Measurements from ENCODE around the gene GLIPR1L2. TPM values are rescaled to one million over a fixed set of nuclear protein-coding genes. Genes with fewer than 3 reads are reported as not detected.

The GLIPR1L2 gene
- total and polyA plus RNA-seq, 2 of the 8 experiments (the other 6 are each of a cell fraction or from before 2014, with no cell fraction given), result 0.09 TPM; not detected in 1

DNA sequence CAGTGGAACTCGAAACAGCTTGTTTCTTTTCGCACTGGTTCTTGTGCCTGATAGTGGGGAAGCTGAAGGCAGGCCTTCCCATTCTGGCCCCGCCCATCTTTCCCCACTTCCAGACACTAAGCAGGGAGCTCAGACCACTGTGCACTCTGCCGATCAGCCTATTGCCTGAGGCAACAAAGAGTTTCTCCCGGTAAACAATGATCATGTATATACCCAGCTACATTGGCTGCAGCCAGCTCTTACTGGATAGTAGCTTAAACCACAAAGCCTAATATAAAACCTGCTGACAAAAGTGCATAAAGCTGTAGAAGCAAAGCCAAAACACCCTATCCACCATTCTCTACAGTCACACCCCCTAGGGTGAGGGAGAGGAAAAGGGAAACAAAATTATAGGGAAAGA is 65.0 kb downstream of the GLIPR1L2 start:
- Histone ChIP-seq H2BK120ac (replicated peaks; ENCODE audit: low read depth, low read length) (no peak overlapping the region), H4K5ac (ENCODE audit: insufficient read length, low read depth, low read length) (no peak overlapping the region), H3K56ac (replicated peaks; ENCODE audit: insufficient read length, low read depth, low read length) (no peak overlapping the region), H3K18ac (ENCODE audit: extremely low read depth, low read length) (no peak overlapping the region), H3K27ac (ENCODE audit: low read depth, low read length) (no peak overlapping the region), H3K9ac (replicated peaks in 1 of 4; ENCODE audit: extremely low read depth in 1 of 4, low read depth in 3 of 4, low read length in 3 of 4) (no peak overlapping the region), H3K36me3 (ENCODE audit: control insufficient read depth in 2 of 4, insufficient read depth in 4 of 4, low read length in 3 of 4) (no peaks in the 10 kb centered on the region), H3K4me1 (replicated peaks in 1 of 4; ENCODE audit: control insufficient read depth in 3 of 4, insufficient read depth in 4 of 4, low read length in 3 of 4) (no peaks in the 10 kb centered on the region), H2AK5ac (ENCODE audit: low read depth, low read length) (no peak overlapping the region), H2BK15ac (ENCODE audit: low read length) (no peak overlapping the region), H3K79me2 (ENCODE audit: control insufficient read depth in 1 of 2, insufficient read depth in 2 of 2, low read length in 2 of 2) (no peaks in the 10 kb centered on the region), H3K23me2 (ENCODE audit: low read depth, low read length) (no peaks in the 10 kb centered on the region), H2BK5ac (ENCODE audit: low read depth, low read length) (no peak overlapping the region), H3K23ac (ENCODE audit: insufficient read length) (no peak overlapping the region), H3K9me3 (ENCODE audit: insufficient read depth in 2 of 2, low read depth in 1 of 2, low read length in 1 of 2) (peaks cover 6 to 20% of the 10 kb centered on the region in 2 experiments; a peak in 3 of 4 replicates), H2BK20ac (ENCODE audit: low read length) (no peak overlapping the region), H2AFZ (ENCODE audit: low read length) (no peak overlapping the region), H4K20me1 (replicated peaks in 1 of 2; ENCODE audit: control insufficient read depth in 1 of 2, insufficient read depth in 2 of 2, low read length in 2 of 2) (no peaks in the 10 kb centered on the region), H3K27me3 (replicated peaks in 1 of 4; ENCODE audit: control insufficient read depth in 3 of 4, extremely low read depth in 1 of 4, insufficient read depth in 3 of 4, low read length in 3 of 4) (no peaks in the 10 kb centered on the region), H3K4me2 (ENCODE audit: insufficient read depth in 1 of 2, low read depth in 2 of 2, low read length in 2 of 2) (no peak overlapping the region), H3K4ac (replicated peaks; ENCODE audit: insufficient read length, low read depth, low read length) (no peak overlapping the region), H4K91ac (replicated peaks; ENCODE audit: insufficient read length, low read length) (no peak overlapping the region), H4K8ac (ENCODE audit: extremely low read depth, insufficient read depth, low read length) (no peak overlapping the region), H3K79me1 (ENCODE audit: low read depth, low read length) (no peaks in the 10 kb centered on the region), H3K14ac (ENCODE audit: insufficient read length) (no peak overlapping the region), H3K4me3 (ENCODE audit: extremely low read depth in 1 of 4, insufficient read depth in 2 of 4, low read depth in 3 of 4, low read length in 4 of 4) (no peak overlapping the region), H2BK12ac (ENCODE audit: low read depth, low read length) (no peak overlapping the region)
- POLR2A ChIA-PET (ENCODE audit: partially characterized antibody), result no interaction called here
- no peak for TF ChIP-seq SUZ12 (IDR thresholded peaks at IDR 0.05; ENCODE audit: low read length)
- TF ChIP-seq SP4 (IDR thresholded peaks at IDR 0.05; ENCODE audit: low read length), result no peak
- TF ChIP-seq EGR1 (IDR thresholded peaks at IDR 0.05; ENCODE audit: borderline replicate concordance, low read depth, low read length), result no peak
- TF ChIP-seq TEAD4 (IDR thresholded peaks at IDR 0.05; ENCODE audit: low read depth, low read length), result no peak
- no peak for TF ChIP-seq CREB1 (IDR thresholded peaks at IDR 0.05)
- TF ChIP-seq MAX (IDR thresholded peaks at IDR 0.05), result no peak
- TF ChIP-seq EP300 (IDR thresholded peaks at IDR 0.05; ENCODE audit: borderline replicate concordance in 1 of 2, low read depth in 2 of 2, low read length in 2 of 2), result no peak
- no peak for TF ChIP-seq SAP30 (IDR thresholded peaks at IDR 0.05; ENCODE audit: insufficient read depth, insufficient replicate concordance, low read length)
- TF ChIP-seq SP2 (IDR thresholded peaks at IDR 0.05; ENCODE audit: low read length), result no peak
- no peak for TF ChIP-seq ATF3 (IDR thresholded peaks at IDR 0.05; ENCODE audit: insufficient read depth, low read depth, low read length)
- no peak for TF ChIP-seq RFX5 (IDR thresholded peaks at IDR 0.05; ENCODE audit: borderline replicate concordance, low read depth, low read length)
- no peak for TF ChIP-seq NANOG (IDR thresholded peaks at IDR 0.05; ENCODE audit: insufficient read depth, low read depth, low read length, poor library complexity, severe bottlenecking)
- no peak for FAIRE-seq
- CTCF ChIA-PET (ENCODE audit: partially characterized antibody), result interaction anchor here (0.8 to 3.3 kb wide), 3 partner anchors 19 to 95 kb away, joined by 3 to 18 read pairs (median 4); no protein-coding TSS in a partner anchor
- DNase-seq (ENCODE audit: low read depth in 1 of 2, low spot score in 2 of 2), result no peak
- WGBS, 2 experiments (ENCODE audit: extremely low coverage in 1 of 2, insufficient coverage in 1 of 2, insufficient read length in 1 of 2, insufficient replicate concordance in 2 of 2, low coverage in 1 of 2, low lambda C conversion rate in 2 of 2, missing lambda C conversion rate in 1 of 2), result 92% methylated on average over 5 of the region's 5 CpGs; no CpG with 5 or more reads in 1 of the 2 experiments

All from H1 (cell line).